OCI-LY1 (cell line): ENCODE results near the gene SYT14.

Experiments
- EZH2 ChIP-seq: fragments of 200-600 bp; sonication (generic), shearing (Covaris generic); IDR thresholded peaks from 2 replicates; pipeline ENCODE4 v1.8.0; 2017; ENCODE audit warnings: borderline replicate concordance, mixed run types, mild to moderate bottlenecking, antibody characterized with exemption, low read length, moderate library complexity, mixed read lengths
- TF ChIP-seq, protein P1 (sequence below): fragments of 200-600 bp; sonication (generic), shearing (Covaris generic); IDR thresholded peaks from 2 replicates; pipeline ENCODE4 v1.5.1; 2017; ENCODE audit warnings: mild to moderate bottlenecking, antibody characterized with exemption, low read length, moderate library complexity, mixed read lengths

DNA sequence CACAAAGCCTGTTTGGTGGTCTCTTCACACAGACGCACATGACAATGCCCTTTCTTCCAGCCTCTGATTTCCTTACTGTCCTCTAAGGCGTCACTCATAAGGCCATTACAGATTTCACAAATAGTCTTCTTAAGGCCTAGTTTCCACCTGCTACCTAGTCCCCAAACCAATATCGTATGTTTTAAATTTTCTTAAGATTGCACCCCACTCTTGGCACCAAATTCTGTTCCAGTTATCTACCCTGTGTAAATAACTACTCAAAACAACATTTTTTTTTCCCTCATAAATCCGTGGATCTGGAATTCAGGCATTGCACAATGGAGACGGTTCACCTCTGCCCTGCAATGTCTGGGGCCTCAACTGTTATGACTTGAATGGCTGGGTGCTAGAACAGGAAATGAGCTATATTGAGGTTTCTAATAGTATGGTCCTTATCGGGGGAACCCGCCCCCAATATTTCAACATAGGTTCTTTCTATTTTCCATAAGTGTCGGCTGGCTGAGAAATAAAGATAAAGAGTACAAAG, 257.7 kb downstream of the SYT14 start:
- TF ChIP-seq, protein P1, sequence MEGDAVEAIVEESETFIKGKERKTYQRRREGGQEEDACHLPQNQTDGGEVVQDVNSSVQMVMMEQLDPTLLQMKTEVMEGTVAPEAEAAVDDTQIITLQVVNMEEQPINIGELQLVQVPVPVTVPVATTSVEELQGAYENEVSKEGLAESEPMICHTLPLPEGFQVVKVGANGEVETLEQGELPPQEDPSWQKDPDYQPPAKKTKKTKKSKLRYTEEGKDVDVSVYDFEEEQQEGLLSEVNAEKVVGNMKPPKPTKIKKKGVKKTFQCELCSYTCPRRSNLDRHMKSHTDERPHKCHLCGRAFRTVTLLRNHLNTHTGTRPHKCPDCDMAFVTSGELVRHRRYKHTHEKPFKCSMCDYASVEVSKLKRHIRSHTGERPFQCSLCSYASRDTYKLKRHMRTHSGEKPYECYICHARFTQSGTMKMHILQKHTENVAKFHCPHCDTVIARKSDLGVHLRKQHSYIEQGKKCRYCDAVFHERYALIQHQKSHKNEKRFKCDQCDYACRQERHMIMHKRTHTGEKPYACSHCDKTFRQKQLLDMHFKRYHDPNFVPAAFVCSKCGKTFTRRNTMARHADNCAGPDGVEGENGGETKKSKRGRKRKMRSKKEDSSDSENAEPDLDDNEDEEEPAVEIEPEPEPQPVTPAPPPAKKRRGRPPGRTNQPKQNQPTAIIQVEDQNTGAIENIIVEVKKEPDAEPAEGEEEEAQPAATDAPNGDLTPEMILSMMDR = no peak
- TF ChIP-seq EZH2 = no peak
